ENCODE results near the gene VASP.
A peak's percentile ranks its signal among the peaks of the same experiment; 100 is the strongest.

Gene VASP

GRCh38 chr19:45506989-45507871 is at the start of gene VASP:
Gene VASP (plus strand): TSS chr19:45507479. CDS start chr19:45507772, 293 bp downstream.
- peak; percentile 69 for DNase-seq (ENCODE audit: low read depth in 2 of 2)

GRCh38 chr19:45457776-45458175 is 49.5 kb upstream of the VASP start:
- no peak for DNase-seq (ENCODE audit: low read depth in 2 of 2)

- no peak for DNase-seq (ENCODE audit: low read depth in 2 of 2)
Observed at GRCh38 chr19:45460807-45461347, 46.4 kb upstream of the VASP start.

- no peak for DNase-seq (ENCODE audit: low read depth in 2 of 2)
Observed at GRCh38 chr19:45462174-45462573, 45.1 kb upstream of the VASP start.

GRCh38 chr19:45463241-45463640 is 44.0 kb upstream of the VASP start:
- DNase-seq (ENCODE audit: low read depth in 2 of 2) = no peak

- DNase-seq (ENCODE audit: low read depth in 2 of 2) = no peak
Observed at GRCh38 chr19:45464274-45464673, 43.0 kb upstream of the VASP start.

GRCh38 chr19:45464852-45465441 is 42.3 kb upstream of the VASP start:
- no peak for DNase-seq (ENCODE audit: low read depth in 2 of 2)

- DNase-seq (ENCODE audit: low read depth in 2 of 2) = no peak
Observed at GRCh38 chr19:45467115-45467455, 40.2 kb upstream of the VASP start.

- DNase-seq (ENCODE audit: low read depth in 2 of 2) = peak; percentile 90 to 91
Observed at GRCh38 chr19:45467456-45468158, 39.7 kb upstream of the VASP start, which contains the start of gene FOSB. Gene FOSB (plus strand): TSS chr19:45467996. CDS start chr19:45468587, 591 bp downstream.

GRCh38 chr19:45468159-45468651 is 39.1 kb upstream of the VASP start:
- DNase-seq (ENCODE audit: low read depth in 2 of 2) = no peak

- DNase-seq (ENCODE audit: low read depth in 2 of 2) = no peak
Observed at GRCh38 chr19:45468803-45469131, 38.5 kb upstream of the VASP start.

- DNase-seq (ENCODE audit: low read depth in 2 of 2) = peak; percentile 90 to 92
Observed at GRCh38 chr19:45469132-45469944, 37.9 kb upstream of the VASP start.

- no peak for DNase-seq (ENCODE audit: low read depth in 2 of 2)
Observed at GRCh38 chr19:45469945-45470761, 37.1 kb upstream of the VASP start.

GRCh38 chr19:45470762-45471081 is 36.6 kb upstream of the VASP start:
- no peak for DNase-seq (ENCODE audit: low read depth in 2 of 2)

GRCh38 chr19:45471111-45471930 is 36.0 kb upstream of the VASP start:
- DNase-seq (ENCODE audit: low read depth in 2 of 2) = no peak

GRCh38 chr19:45471931-45472562 is 35.2 kb upstream of the VASP start:
- DNase-seq (ENCODE audit: low read depth in 2 of 2) = no peak

- no peak for DNase-seq (ENCODE audit: low read depth in 2 of 2)
Observed at GRCh38 chr19:45472563-45473366, 34.5 kb upstream of the VASP start.

- DNase-seq (ENCODE audit: low read depth in 2 of 2) = no peak
Observed at GRCh38 chr19:45473367-45473681, 34.0 kb upstream of the VASP start.

All from fibroblast of skin of left quadriceps (primary cell).